LNCaP clone FGC (cell line): Measurements from ENCODE around the gene PYGL.
"Not testable (repeated sequence)": the region's sequence is repeated elsewhere in the genome, so short reads cannot be mapped to it uniquely, and the experiment has no call there.

Experiments
- DNase-seq: peaks from one replicate; pipeline ENCODE4 v3.0.0-alpha.2; 2011; ENCODE audit warnings: low read depth
- H3K4me3 ChIP-seq: 2 replicates; pipeline ENCODE4 v1.5.1; 2011; ENCODE audit warnings: mild to moderate bottlenecking, low read depth, low read length, control low read depth
- TF ChIP-seq, protein P1 (sequence below): IDR thresholded peaks from 2 replicates; pipeline ENCODE4 v1.5.1; 2012; ENCODE audit warnings: mild to moderate bottlenecking; ENCODE audit not compliant: control insufficient read depth, insufficient read depth; ENCODE audit errors: extremely low read depth

PYGL gene

DNA sequence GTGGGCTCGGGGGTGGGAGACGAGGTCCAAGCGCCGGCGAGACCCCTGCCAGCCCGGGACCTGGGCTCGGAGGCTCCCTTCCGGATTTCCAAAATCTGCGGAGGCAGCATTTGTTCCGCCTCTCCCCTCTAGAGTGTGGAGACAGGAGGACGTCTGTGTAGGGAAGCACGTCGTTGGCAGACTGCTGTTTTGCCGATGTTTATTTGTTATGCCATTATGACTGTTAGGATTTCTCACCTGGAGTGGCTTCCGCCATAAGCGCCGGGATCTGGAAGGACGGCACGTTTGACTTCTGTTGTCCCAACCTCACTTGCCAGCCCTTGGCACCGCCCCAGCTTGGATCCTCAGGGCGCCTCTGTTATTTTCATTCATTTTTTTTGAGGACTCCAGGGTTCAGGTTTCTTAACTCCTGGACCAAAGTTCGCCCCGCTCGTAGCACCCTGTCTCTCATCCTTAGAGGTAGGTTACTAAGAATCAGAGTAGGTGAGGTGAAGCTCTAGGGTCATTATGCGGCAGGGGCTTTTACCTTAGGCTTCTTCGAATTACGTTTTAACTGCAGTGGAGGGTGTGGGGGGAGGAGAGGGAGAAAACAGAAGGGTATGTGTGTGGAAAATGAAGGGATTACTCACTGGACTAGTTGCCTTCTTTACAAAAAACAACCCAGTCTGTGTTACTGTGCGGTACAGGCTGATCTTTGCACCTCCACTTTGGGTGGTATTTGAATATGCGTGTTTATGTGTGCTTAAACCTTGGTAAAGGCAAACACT is 547 bp upstream of the PYGL start:
- TF ChIP-seq, protein P1, sequence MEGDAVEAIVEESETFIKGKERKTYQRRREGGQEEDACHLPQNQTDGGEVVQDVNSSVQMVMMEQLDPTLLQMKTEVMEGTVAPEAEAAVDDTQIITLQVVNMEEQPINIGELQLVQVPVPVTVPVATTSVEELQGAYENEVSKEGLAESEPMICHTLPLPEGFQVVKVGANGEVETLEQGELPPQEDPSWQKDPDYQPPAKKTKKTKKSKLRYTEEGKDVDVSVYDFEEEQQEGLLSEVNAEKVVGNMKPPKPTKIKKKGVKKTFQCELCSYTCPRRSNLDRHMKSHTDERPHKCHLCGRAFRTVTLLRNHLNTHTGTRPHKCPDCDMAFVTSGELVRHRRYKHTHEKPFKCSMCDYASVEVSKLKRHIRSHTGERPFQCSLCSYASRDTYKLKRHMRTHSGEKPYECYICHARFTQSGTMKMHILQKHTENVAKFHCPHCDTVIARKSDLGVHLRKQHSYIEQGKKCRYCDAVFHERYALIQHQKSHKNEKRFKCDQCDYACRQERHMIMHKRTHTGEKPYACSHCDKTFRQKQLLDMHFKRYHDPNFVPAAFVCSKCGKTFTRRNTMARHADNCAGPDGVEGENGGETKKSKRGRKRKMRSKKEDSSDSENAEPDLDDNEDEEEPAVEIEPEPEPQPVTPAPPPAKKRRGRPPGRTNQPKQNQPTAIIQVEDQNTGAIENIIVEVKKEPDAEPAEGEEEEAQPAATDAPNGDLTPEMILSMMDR = no peak
- peak overlapping the region; percentile 64 for H3K4me3 ChIP-seq
- peak; percentile 46 for DNase-seq

DNA sequence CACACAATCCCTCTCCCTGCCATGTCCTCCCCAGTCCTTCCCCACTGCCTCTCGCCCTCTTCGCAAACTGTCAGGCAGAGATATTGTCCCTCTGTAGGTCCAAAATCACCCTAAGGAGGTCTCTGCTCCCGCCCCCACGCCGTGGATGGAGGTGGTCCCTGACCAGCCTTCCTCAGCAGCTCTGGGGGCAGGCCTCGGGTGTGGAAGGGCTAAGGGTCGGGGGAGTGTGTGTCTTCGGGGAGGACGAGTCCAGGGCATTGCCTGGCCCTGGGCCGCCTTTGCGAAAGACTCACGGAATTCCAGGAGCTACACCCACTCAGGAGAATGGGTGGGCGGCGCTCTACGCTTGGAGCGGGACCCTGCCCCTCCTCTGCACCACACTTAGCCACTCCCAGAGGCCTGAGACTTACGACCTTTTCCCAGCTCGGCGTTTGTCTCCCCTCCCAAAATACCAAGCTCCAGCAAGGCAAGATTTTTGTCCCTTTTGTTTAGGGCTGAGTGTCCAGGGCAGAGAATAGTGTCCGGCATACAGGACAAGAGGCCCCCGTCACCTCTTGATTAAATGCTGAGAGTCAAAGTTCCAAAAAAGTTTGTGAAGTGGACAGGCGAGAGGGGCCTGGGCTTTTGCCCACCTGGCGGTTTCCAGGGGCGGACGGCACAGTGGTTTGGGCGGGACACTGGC is 881 bp downstream of the PYGL start:
- no peak for DNase-seq
- H3K4me3 ChIP-seq = peak overlapping the region; percentile 64
- TF ChIP-seq, protein P1 = no peak

DNA sequence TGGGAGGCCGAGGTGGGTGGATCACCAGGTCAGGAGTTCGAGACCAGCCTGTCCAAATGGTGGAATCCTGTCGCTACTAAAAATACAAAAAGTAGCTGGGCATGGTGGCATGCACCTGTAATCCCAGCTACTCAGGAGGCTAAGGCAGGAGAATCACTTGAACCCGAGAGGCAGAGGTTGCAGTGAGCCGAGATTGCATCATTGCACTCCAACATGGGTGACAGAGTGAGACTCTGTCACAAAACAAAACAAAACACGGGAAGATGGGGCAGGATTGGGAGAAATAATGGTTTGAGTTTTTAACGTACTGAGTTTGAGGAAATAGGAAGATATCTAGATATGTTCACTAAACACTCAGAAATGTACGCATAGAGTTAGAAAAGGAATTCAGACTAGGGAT is 2.6 kb downstream of the PYGL start:
- H3K4me3 ChIP-seq, DNase-seq: not testable (repeated sequence)

DNA sequence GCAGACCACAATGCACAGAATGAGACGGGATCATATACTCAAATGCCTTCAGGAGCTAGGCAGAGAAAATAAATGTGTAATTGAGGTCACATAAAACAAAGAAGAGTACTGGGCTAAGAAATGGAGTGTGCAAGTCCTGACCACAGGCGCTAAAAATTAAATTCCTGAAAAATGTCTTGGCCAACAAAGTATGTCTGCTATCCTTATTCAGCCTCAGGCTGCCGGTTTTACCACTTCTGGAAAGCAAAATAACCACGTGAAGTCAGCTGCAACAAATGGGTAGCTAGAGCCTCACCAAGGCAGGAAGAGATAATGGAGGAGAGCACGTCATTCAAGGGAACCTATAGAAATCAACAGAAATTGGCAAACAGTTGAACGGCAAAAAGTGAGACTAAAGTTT is 3.1 kb downstream of the PYGL start:
- DNase-seq = no peak
- TF ChIP-seq, protein P1 = no peak
- H3K4me3 ChIP-seq = no peak overlapping the region

DNA sequence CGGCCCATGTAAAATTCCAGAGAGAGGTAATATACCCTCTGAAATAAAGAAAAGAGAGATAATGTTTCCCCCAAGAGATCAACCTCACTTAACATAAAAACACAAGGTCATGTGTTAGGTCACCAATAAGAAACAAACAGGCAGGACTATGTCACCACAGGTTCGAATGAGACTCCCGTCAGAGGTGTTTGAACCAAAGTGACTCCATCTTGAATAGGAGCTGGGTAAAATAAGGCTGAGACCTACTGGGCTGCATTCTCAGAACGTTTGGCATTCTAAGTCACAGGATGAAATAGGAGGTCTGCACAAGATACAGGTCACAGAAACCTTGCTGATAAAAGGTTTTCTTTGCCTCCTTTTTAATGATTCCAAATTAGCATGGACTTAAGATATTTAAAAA is 6.5 kb downstream of the PYGL start:
- no peak for DNase-seq

DNA sequence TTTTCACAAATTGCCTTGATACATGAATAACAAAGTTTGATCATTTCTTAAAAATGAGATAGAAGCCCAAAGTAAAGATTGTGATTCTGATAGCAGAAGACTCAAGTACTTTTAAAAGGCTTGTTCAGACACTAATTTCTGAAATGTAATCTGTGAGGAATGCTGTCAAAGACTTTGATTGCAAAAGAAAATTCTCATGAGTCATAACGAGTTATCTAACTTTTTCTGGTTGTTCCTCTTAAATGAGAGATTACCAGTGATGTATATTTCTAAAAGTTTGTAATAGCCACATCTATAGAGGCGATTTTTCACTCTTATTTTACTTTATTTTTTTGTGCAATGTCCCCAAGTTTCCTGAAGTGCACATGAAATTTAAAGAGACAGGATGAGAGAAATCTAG is 7.0 kb downstream of the PYGL start:
- H3K4me3 ChIP-seq = no peak overlapping the region
- no peak for DNase-seq

More for the DNA sequence above, 6.5 kb downstream of the PYGL start:
- TF ChIP-seq, protein P1 = no peak
- no peak overlapping the region for H3K4me3 ChIP-seq

DNA sequence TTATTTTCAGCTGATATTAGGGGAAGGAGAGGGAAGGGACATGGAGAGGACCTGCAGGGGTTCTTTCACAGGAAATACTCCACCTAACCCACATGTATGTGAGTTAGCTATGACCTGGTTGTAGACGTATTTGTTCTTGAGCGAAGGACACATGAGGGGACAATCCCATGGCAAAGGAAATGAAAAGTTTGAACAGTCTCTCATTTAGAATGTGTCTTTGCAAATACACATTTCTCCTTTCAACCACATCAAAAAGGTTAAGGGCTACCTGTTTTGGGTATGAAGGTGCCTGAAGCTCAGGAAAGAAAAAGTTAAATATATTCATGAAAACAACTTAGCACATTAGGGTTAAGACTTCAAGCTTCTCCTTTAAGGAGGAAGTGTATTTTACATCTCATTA is 7.4 kb downstream of the PYGL start:
- no peak for DNase-seq
- no peak overlapping the region for H3K4me3 ChIP-seq
- TF ChIP-seq, protein P1 = no peak

More for the DNA sequence above, 7.0 kb downstream of the PYGL start:
- TF ChIP-seq, protein P1 = no peak
